ENCODE measurements around the gene ZNF41.

ZNF41 gene

GRCh38 chrX:47484885-47485284 is 1.9 kb upstream of the ZNF41 start:
- Histone ChIP-seq H3K36me3 (ENCODE audit: control insufficient read depth in 1 of 2, insufficient read depth in 2 of 2, low read length in 2 of 2) (no peaks in the 10 kb centered on the region), H3K4me3 (ENCODE audit: low read depth in 1 of 2, low read length in 2 of 2) (no peak overlapping the region), H3K4me1 (ENCODE audit: control insufficient read depth in 1 of 2, insufficient read depth in 2 of 2, low read length in 2 of 2) (peaks cover 0 to 12% of the 10 kb centered on the region in 2 donors), H3K27ac (ENCODE audit: low read length) (no peak overlapping the region), H3K9me3 (ENCODE audit: control insufficient read depth in 1 of 2, low read length in 2 of 2) (no peaks in the 10 kb centered on the region), H3K27me3 (ENCODE audit: low read depth, low read length) (no peaks in the 10 kb centered on the region)

- H3K27ac ChIP-seq (ENCODE audit: low read length) = peak overlapping the region; percentile 88
- H3K4me1 ChIP-seq (ENCODE audit: control insufficient read depth in 1 of 2, insufficient read depth in 2 of 2, low read length in 2 of 2) = peaks cover 0 to 12% of the 10 kb centered on the region in 2 donors
- H3K27me3 ChIP-seq (ENCODE audit: low read depth, low read length) = no peaks in the 10 kb centered on the region
- no peaks in the 10 kb centered on the region for H3K36me3 ChIP-seq (ENCODE audit: control insufficient read depth in 1 of 2, insufficient read depth in 2 of 2, low read length in 2 of 2)
- no peaks in the 10 kb centered on the region for H3K9me3 ChIP-seq (ENCODE audit: control insufficient read depth in 1 of 2, low read length in 2 of 2)
- peak overlapping the region; percentile 66 to 70 for H3K4me3 ChIP-seq (ENCODE audit: low read depth in 1 of 2, low read length in 2 of 2)
Measured at GRCh38 chrX:47483306-47484268, 565 bp upstream of the ZNF41 start.

- no peaks in the 10 kb centered on the region for H3K36me3 ChIP-seq (ENCODE audit: control insufficient read depth in 1 of 2, insufficient read depth in 2 of 2, low read length in 2 of 2)
- H3K4me3 ChIP-seq (ENCODE audit: low read depth in 1 of 2, low read length in 2 of 2) = peak overlapping the region; percentile 66 to 74
- H3K27ac ChIP-seq (ENCODE audit: low read length) = peak overlapping the region; percentile 88
Measured at GRCh38 chrX:47482065-47482511, 934 bp downstream of the ZNF41 start.

GRCh38 chrX:47481160-47481559 is 1.9 kb downstream of the ZNF41 start:
- Histone ChIP-seq H3K27me3 (ENCODE audit: low read depth, low read length) (no peaks in the 10 kb centered on the region), H3K9me3 (ENCODE audit: control insufficient read depth in 1 of 2, low read length in 2 of 2) (no peaks in the 10 kb centered on the region), H3K36me3 (ENCODE audit: control insufficient read depth in 1 of 2, insufficient read depth in 2 of 2, low read length in 2 of 2) (no peaks in the 10 kb centered on the region), H3K4me1 (ENCODE audit: control insufficient read depth in 1 of 2, insufficient read depth in 2 of 2, low read length in 2 of 2) (peaks cover 0 to 12% of the 10 kb centered on the region in 2 donors), H3K4me3 (ENCODE audit: low read depth in 1 of 2, low read length in 2 of 2) (no peak overlapping the region), H3K27ac (ENCODE audit: low read length) (no peak overlapping the region)

More at GRCh38 chrX:47482065-47482511, 934 bp downstream of the ZNF41 start:
- Histone ChIP-seq H3K9me3 (ENCODE audit: control insufficient read depth in 1 of 2, low read length in 2 of 2) (no peaks in the 10 kb centered on the region), H3K27me3 (ENCODE audit: low read depth, low read length) (no peaks in the 10 kb centered on the region), H3K4me1 (ENCODE audit: control insufficient read depth in 1 of 2, insufficient read depth in 2 of 2, low read length in 2 of 2) (peaks cover 0 to 12% of the 10 kb centered on the region in 2 donors)

GRCh38 chrX:47480576-47480975 is 2.4 kb downstream of the ZNF41 start:
- Histone ChIP-seq H3K9me3 (ENCODE audit: control insufficient read depth in 1 of 2, low read length in 2 of 2) (no peaks in the 10 kb centered on the region), H3K4me3 (ENCODE audit: low read depth in 1 of 2, low read length in 2 of 2) (no peak overlapping the region), H3K27ac (ENCODE audit: low read length) (no peak overlapping the region), H3K27me3 (ENCODE audit: low read depth, low read length) (no peaks in the 10 kb centered on the region), H3K36me3 (ENCODE audit: control insufficient read depth in 1 of 2, insufficient read depth in 2 of 2, low read length in 2 of 2) (no peaks in the 10 kb centered on the region), H3K4me1 (ENCODE audit: control insufficient read depth in 1 of 2, insufficient read depth in 2 of 2, low read length in 2 of 2) (peaks cover 0 to 12% of the 10 kb centered on the region in 2 donors)

- Histone ChIP-seq H3K4me3 (ENCODE audit: low read depth in 1 of 2, low read length in 2 of 2) (no peak overlapping the region), H3K4me1 (ENCODE audit: control insufficient read depth in 1 of 2, insufficient read depth in 2 of 2, low read length in 2 of 2) (no peaks in the 10 kb centered on the region), H3K36me3 (ENCODE audit: control insufficient read depth in 1 of 2, insufficient read depth in 2 of 2, low read length in 2 of 2) (no peaks in the 10 kb centered on the region), H3K27me3 (ENCODE audit: low read depth, low read length) (no peaks in the 10 kb centered on the region), H3K9me3 (ENCODE audit: control insufficient read depth in 1 of 2, low read length in 2 of 2) (no peaks in the 10 kb centered on the region), H3K27ac (ENCODE audit: low read length) (no peak overlapping the region)
Measured at GRCh38 chrX:47475476-47475875, 7.5 kb downstream of the ZNF41 start.

- peaks cover 7% of the 10 kb centered on the region in 2 donors for H3K36me3 ChIP-seq (ENCODE audit: control insufficient read depth in 1 of 2, insufficient read depth in 2 of 2, low read length in 2 of 2)
- no peak overlapping the region for H3K27ac ChIP-seq (ENCODE audit: low read length)
- no peak overlapping the region for H3K4me3 ChIP-seq (ENCODE audit: low read depth in 1 of 2, low read length in 2 of 2)
- no peaks in the 10 kb centered on the region for H3K9me3 ChIP-seq (ENCODE audit: control insufficient read depth in 1 of 2, low read length in 2 of 2)
- H3K27me3 ChIP-seq (ENCODE audit: low read depth, low read length) = no peaks in the 10 kb centered on the region
- no peaks in the 10 kb centered on the region for H3K4me1 ChIP-seq (ENCODE audit: control insufficient read depth in 1 of 2, insufficient read depth in 2 of 2, low read length in 2 of 2)
Measured at GRCh38 chrX:47467106-47467505, 15.9 kb downstream of the ZNF41 start.

- H3K4me1 ChIP-seq (ENCODE audit: control insufficient read depth in 1 of 2, insufficient read depth in 2 of 2, low read length in 2 of 2) = no peaks in the 10 kb centered on the region
Measured at GRCh38 chrX:47460561-47460960, 22.5 kb downstream of the ZNF41 start.

GRCh38 chrX:47458528-47458927 is 24.5 kb downstream of the ZNF41 start:
- H3K36me3 ChIP-seq (ENCODE audit: control insufficient read depth in 1 of 2, insufficient read depth in 2 of 2, low read length in 2 of 2) = peaks cover 5 to 19% of the 10 kb centered on the region in 2 donors
- no peak overlapping the region for H3K4me3 ChIP-seq (ENCODE audit: low read depth in 1 of 2, low read length in 2 of 2)
- H3K9me3 ChIP-seq (ENCODE audit: control insufficient read depth in 1 of 2, low read length in 2 of 2) = no peaks in the 10 kb centered on the region
- no peaks in the 10 kb centered on the region for H3K4me1 ChIP-seq (ENCODE audit: control insufficient read depth in 1 of 2, insufficient read depth in 2 of 2, low read length in 2 of 2)
- H3K27ac ChIP-seq (ENCODE audit: low read length) = no peak overlapping the region
- no peaks in the 10 kb centered on the region for H3K27me3 ChIP-seq (ENCODE audit: low read depth, low read length)

More at GRCh38 chrX:47460561-47460960, 22.5 kb downstream of the ZNF41 start:
- no peaks in the 10 kb centered on the region for H3K27me3 ChIP-seq (ENCODE audit: low read depth, low read length)
- H3K4me3 ChIP-seq (ENCODE audit: low read depth in 1 of 2, low read length in 2 of 2) = no peak overlapping the region
- no peaks in the 10 kb centered on the region for H3K9me3 ChIP-seq (ENCODE audit: control insufficient read depth in 1 of 2, low read length in 2 of 2)
- peaks cover 3 to 7% of the 10 kb centered on the region in 2 donors for H3K36me3 ChIP-seq (ENCODE audit: control insufficient read depth in 1 of 2, insufficient read depth in 2 of 2, low read length in 2 of 2)
- no peak overlapping the region for H3K27ac ChIP-seq (ENCODE audit: low read length)

GRCh38 chrX:47456080-47456479 is 26.9 kb downstream of the ZNF41 start:
- H3K27me3 ChIP-seq (ENCODE audit: low read depth, low read length) = no peaks in the 10 kb centered on the region
- peaks cover 5 to 33% of the 10 kb centered on the region in 2 donors for H3K36me3 ChIP-seq (ENCODE audit: control insufficient read depth in 1 of 2, insufficient read depth in 2 of 2, low read length in 2 of 2)
- H3K27ac ChIP-seq (ENCODE audit: low read length) = no peak overlapping the region
- H3K4me3 ChIP-seq (ENCODE audit: low read depth in 1 of 2, low read length in 2 of 2) = no peak overlapping the region
- no peaks in the 10 kb centered on the region for H3K9me3 ChIP-seq (ENCODE audit: control insufficient read depth in 1 of 2, low read length in 2 of 2)
- H3K4me1 ChIP-seq (ENCODE audit: control insufficient read depth in 1 of 2, insufficient read depth in 2 of 2, low read length in 2 of 2) = no peaks in the 10 kb centered on the region

- no peaks in the 10 kb centered on the region for H3K27me3 ChIP-seq (ENCODE audit: low read depth, low read length)
- H3K4me1 ChIP-seq (ENCODE audit: control insufficient read depth in 1 of 2, insufficient read depth in 2 of 2, low read length in 2 of 2) = no peaks in the 10 kb centered on the region
- H3K9me3 ChIP-seq (ENCODE audit: control insufficient read depth in 1 of 2, low read length in 2 of 2) = peaks cover under 1 to 6% of the 10 kb centered on the region in 2 donors
- H3K36me3 ChIP-seq (ENCODE audit: control insufficient read depth in 1 of 2, insufficient read depth in 2 of 2, low read length in 2 of 2) = peaks cover 30 to 64% of the 10 kb centered on the region in 2 donors
- H3K4me3 ChIP-seq (ENCODE audit: low read depth in 1 of 2, low read length in 2 of 2) = no peak overlapping the region
- H3K27ac ChIP-seq (ENCODE audit: low read length) = no peak overlapping the region
Measured at GRCh38 chrX:47452112-47452511, 30.9 kb downstream of the ZNF41 start.
